ENCODE measurements around the gene SDC4.

DNA sequence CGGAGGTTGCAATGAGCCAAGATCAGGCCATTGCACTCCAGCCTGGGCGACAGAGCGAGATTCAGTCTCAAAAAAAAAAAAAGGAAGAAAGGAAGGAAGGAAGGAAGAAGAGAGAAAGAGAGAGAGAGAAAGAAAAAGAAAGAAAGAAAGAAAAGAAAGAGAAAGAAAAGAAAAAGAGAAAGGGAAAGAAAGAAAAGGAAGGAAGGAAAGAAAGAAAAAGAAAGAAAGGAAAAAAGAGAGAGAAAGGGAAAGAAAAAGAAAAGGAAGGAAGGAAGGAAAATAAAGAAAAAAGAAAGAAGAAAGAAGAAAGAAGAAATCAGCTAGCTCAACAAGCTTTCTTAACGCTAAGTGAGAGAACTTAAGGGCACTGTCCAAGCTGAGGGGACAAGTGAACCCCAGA, 32.6 kb downstream of the SDC4 start:
- TF ChIP-seq, protein P1, sequence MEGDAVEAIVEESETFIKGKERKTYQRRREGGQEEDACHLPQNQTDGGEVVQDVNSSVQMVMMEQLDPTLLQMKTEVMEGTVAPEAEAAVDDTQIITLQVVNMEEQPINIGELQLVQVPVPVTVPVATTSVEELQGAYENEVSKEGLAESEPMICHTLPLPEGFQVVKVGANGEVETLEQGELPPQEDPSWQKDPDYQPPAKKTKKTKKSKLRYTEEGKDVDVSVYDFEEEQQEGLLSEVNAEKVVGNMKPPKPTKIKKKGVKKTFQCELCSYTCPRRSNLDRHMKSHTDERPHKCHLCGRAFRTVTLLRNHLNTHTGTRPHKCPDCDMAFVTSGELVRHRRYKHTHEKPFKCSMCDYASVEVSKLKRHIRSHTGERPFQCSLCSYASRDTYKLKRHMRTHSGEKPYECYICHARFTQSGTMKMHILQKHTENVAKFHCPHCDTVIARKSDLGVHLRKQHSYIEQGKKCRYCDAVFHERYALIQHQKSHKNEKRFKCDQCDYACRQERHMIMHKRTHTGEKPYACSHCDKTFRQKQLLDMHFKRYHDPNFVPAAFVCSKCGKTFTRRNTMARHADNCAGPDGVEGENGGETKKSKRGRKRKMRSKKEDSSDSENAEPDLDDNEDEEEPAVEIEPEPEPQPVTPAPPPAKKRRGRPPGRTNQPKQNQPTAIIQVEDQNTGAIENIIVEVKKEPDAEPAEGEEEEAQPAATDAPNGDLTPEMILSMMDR (optimal IDR thresholded peaks at IDR 0.05 in 1 of 3, IDR thresholded peaks at IDR 0.05 in 1 of 3, conservative IDR thresholded peaks at IDR 0.05 in 1 of 3; ENCODE audit: extremely low read depth in 1 of 3, insufficient read depth in 2 of 3, low read length in 3 of 3), result no peak
- TF ChIP-seq EZH2 (IDR thresholded peaks at IDR 0.05; ENCODE audit: low read length), result no peak
